Breast epithelium (tissue), 4 donors: ENCODE measurements around the gene HSF4. TPM values are rescaled to one million over a fixed set of nuclear protein-coding genes. Genes with fewer than 3 reads are reported as not detected.
A peak's percentile ranks its signal among the peaks of the same experiment; 100 is the strongest.

Source experiments
- DNase-seq, 2 donors: peaks; one replicate each; pipeline ENCODE4 v3.0.0-alpha.2; 2019; ENCODE audit warnings: low spot score in 2 of 2
- H3K27ac ChIP-seq, 2 donors: fragments of 200-600 bp; sonication (generic) in 1 of 2; one replicate each; pipeline ENCODE4 v1.5.1; 2016 to 2019; ENCODE audit warnings: mild to moderate bottlenecking in 1 of 2
- H3K27me3 ChIP-seq, 2 donors: fragments of 200-600 bp; sonication (generic) in 1 of 2; one replicate each; pipeline versions ENCODE4 v1.5.1 to v1.6.0; 2017 to 2019; ENCODE audit warnings: control low read depth in 1 of 2, mild to moderate bottlenecking in 1 of 2
- H3K36me3 ChIP-seq: fragments of 200-600 bp; one replicate; pipeline ENCODE4 v1.5.1; 2019
- H3K4me1 ChIP-seq, 2 donors: fragments of 200-600 bp; sonication (generic); one replicate each; pipeline ENCODE4 v1.5.1; 2016 to 2019; ENCODE audit warnings: control low read depth in 1 of 2
- H3K4me3 ChIP-seq, 3 donors: fragments of 200-600 bp; sonication (generic); 1 replicate in 2 of 3; 2 replicates in 1 of 3; pipeline ENCODE4 v1.5.1; 2016 to 2019; ENCODE audit warnings: mild to moderate bottlenecking in 3 of 3, moderate library complexity in 2 of 3
- H3K9me3 ChIP-seq, 2 donors: fragments of 200-600 bp; sonication (generic) in 1 of 2; one replicate each; pipeline ENCODE4 v1.5.1; 2016 to 2019; ENCODE audit warnings: control low read depth in 1 of 2
- POLR2A ChIP-seq: fragments of 450-650 bp; IDR thresholded peaks from one replicate; pipeline ENCODE4 v1.6.1; 2016; ENCODE audit warnings: antibody characterized with exemption, mild to moderate bottlenecking, moderate library complexity
- POLR2AphosphoS5 ChIP-seq, 3 donors: sonication (generic); formaldehyde crosslinking; IDR thresholded peaks; one replicate each; pipeline ENCODE4 v1.6.1; 2017; ENCODE audit warnings: antibody characterized with exemption in 3 of 3
- intact Hi-C: fragments of 100-400 bp; cut with DNase I; formaldehyde crosslinking; loops from one replicate; pipeline ENCODE4 v1.15.1; 2023; ENCODE audit warnings: low total_unique reads
- total RNA-seq, 3 donors: library from RNA; depleted of rRNA; stranded (reverse); fragments of >200 nt; gene quantifications; one replicate each; pipeline ENCODE4 v1.1.0, GENCODE V29; 2016
- TF ChIP-seq, protein P1 (sequence below), 3 donors: fragments of 450-650 bp; IDR thresholded peaks; one replicate each; pipeline ENCODE4 v1.5.1; 2016 to 2017; ENCODE audit warnings: antibody characterized with exemption in 3 of 3, mild to moderate bottlenecking in 3 of 3, moderate library complexity in 3 of 3

The HSF4 gene
- total RNA-seq, 3 donors from 2014 or later, result 46.9 to 113 (median 62.5) TPM

DNA sequence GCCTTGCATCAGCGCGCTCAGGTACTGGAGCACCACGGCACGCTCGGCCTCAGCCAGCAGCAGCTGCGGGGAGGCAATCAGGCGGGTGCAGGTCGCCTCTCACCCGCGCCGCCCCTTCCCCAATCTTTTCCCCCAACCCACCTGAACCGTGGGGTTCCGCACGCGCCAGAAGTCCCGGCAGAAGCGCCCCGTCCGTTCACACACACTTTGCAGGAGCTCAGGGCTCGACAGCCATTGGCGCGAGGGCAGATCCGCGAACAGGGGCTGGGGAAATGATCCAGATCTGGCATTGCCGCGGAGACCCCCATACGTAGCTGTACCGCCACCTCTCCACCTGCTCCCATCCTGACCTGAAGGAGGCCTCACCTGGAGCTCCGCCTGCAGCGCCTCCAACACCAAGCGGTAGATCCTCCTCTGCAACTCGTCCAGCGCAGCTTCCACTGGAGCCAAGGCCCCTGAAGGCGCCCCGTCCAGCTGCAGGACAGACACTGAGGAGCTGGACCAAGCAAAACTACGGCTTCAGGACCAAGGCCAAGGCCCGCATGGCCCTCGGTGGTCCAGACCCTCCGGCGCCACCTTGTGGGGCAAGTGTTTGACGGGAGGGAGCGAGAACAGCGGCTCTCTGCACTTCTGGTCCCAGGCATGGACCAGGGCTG lies 20.6 kb downstream of the HSF4 start:
- Histone ChIP-seq H3K4me3 (peak overlapping the region in 2 of 3 donors; percentile 76 to 78), H3K4me1 (peaks cover 7 to 9% of the 10 kb centered on the region in 2 donors), H3K27ac (peak overlapping the region in 1 of 2 donors; percentile 99), H3K36me3 (no peaks in the 10 kb centered on the region), H3K9me3 (no peaks in the 10 kb centered on the region), H3K27me3 (no peaks in the 10 kb centered on the region)
- peak; percentile 80 to 91 for DNase-seq
- no peak for TF ChIP-seq POLR2A
- TF ChIP-seq, protein P1, sequence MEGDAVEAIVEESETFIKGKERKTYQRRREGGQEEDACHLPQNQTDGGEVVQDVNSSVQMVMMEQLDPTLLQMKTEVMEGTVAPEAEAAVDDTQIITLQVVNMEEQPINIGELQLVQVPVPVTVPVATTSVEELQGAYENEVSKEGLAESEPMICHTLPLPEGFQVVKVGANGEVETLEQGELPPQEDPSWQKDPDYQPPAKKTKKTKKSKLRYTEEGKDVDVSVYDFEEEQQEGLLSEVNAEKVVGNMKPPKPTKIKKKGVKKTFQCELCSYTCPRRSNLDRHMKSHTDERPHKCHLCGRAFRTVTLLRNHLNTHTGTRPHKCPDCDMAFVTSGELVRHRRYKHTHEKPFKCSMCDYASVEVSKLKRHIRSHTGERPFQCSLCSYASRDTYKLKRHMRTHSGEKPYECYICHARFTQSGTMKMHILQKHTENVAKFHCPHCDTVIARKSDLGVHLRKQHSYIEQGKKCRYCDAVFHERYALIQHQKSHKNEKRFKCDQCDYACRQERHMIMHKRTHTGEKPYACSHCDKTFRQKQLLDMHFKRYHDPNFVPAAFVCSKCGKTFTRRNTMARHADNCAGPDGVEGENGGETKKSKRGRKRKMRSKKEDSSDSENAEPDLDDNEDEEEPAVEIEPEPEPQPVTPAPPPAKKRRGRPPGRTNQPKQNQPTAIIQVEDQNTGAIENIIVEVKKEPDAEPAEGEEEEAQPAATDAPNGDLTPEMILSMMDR (IDR thresholded peaks at IDR 0.05), result peak; percentile 54 to 76 (median 72)
- peak in 2 of 3 donors; percentile 73 to 76 for TF ChIP-seq POLR2AphosphoS5 (IDR thresholded peaks at IDR 0.05)
- intact Hi-C loops, result no loop called here

GRCh38 chr16:67185651-67186134 lies 21.1 kb downstream of the HSF4 start:
- TF ChIP-seq POLR2A, result no peak
- TF ChIP-seq POLR2AphosphoS5 (IDR thresholded peaks at IDR 0.05), result no peak
- TF ChIP-seq, protein P1 (IDR thresholded peaks at IDR 0.05), result no peak
- intact Hi-C loops, result no loop called here
- DNase-seq, result no peak
- no peak overlapping the region for H3K27ac ChIP-seq
- no peaks in the 10 kb centered on the region for H3K36me3 ChIP-seq
- H3K27me3 ChIP-seq, result no peaks in the 10 kb centered on the region
- peak overlapping the region in 2 of 3 donors; percentile 76 to 78 for H3K4me3 ChIP-seq
- peaks cover 7 to 9% of the 10 kb centered on the region in 2 donors for H3K4me1 ChIP-seq
- H3K9me3 ChIP-seq, result no peaks in the 10 kb centered on the region

DNA sequence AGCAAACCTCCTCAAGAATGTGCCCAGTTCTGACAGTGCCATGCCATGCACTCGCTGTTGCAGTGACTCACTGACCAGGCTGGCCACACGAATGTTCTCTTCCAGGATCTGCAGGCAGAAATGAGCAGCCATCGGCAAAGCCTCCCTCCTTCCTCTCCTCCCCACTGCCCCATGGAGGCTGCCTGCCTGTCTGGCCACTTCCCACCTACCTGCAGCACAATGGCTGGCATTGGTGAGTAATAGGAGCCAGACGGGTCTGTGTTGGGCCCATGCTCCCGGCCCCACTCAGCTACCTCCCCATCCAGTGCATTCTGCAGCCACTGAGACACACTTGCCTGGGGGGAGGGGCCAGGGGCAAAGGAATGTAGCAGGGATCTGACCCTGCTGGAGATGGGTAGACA lies 22.0 kb downstream of the HSF4 start:
- DNase-seq, result no peak
- Histone ChIP-seq H3K9me3 (no peaks in the 10 kb centered on the region), H3K4me3 (no peak overlapping the region), H3K27ac (no peak overlapping the region), H3K36me3 (no peaks in the 10 kb centered on the region), H3K4me1 (peaks cover 7 to 9% of the 10 kb centered on the region in 2 donors), H3K27me3 (no peaks in the 10 kb centered on the region)
- intact Hi-C loops, result no loop called here
- TF ChIP-seq POLR2A, result no peak
- TF ChIP-seq, protein P1 (IDR thresholded peaks at IDR 0.05), result no peak
- TF ChIP-seq POLR2AphosphoS5 (IDR thresholded peaks at IDR 0.05), result no peak

- no peaks in the 10 kb centered on the region for H3K9me3 ChIP-seq
- H3K27me3 ChIP-seq, result no peaks in the 10 kb centered on the region
- DNase-seq, result no peak
- H3K4me1 ChIP-seq, result peaks cover 7 to 9% of the 10 kb centered on the region in 2 donors
- no peak overlapping the region for H3K27ac ChIP-seq
- TF ChIP-seq POLR2A, result no peak
- TF ChIP-seq POLR2AphosphoS5 (IDR thresholded peaks at IDR 0.05), result no peak
- TF ChIP-seq, protein P1 (IDR thresholded peaks at IDR 0.05), result no peak
- no peak overlapping the region for H3K4me3 ChIP-seq
- no peaks in the 10 kb centered on the region for H3K36me3 ChIP-seq
- intact Hi-C loops, result no loop called here
Observed at GRCh38 chr16:67187175-67187890, 22.8 kb downstream of the HSF4 start.

DNA sequence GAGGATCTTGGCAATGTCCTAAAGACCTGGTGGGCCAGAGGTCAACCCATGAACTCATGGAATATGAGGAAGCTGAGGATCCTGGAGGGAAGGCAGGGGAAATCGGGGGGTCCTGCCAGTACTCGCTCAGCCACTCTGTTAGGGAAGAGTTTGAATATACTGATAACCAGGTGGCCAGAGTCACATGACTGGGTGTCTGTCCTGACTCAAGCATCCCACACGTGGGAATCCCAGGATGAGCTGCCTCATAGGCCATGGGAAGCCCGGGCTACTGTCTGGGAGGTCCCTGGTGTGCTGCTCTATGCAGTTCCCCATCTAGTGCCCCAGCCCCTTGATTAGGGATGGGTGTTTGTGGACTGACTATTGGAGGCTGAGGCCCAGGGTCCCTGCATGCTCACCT lies 23.8 kb downstream of the HSF4 start:
- intact Hi-C loops, result no loop called here
- no peaks in the 10 kb centered on the region for H3K36me3 ChIP-seq
- H3K27me3 ChIP-seq, result no peaks in the 10 kb centered on the region
- H3K27ac ChIP-seq, result no peak overlapping the region
- H3K4me1 ChIP-seq, result peaks cover 13 to 17% of the 10 kb centered on the region in 2 donors
- no peaks in the 10 kb centered on the region for H3K9me3 ChIP-seq
- no peak overlapping the region for H3K4me3 ChIP-seq
- no peak for DNase-seq
- no peak for TF ChIP-seq POLR2AphosphoS5 (IDR thresholded peaks at IDR 0.05)
- TF ChIP-seq, protein P1 (IDR thresholded peaks at IDR 0.05), result no peak
- TF ChIP-seq POLR2A, result no peak
